GM12878 (cell line): ENCODE measurements around the gene PRKCD. TPM values are rescaled to one million over a fixed set of nuclear protein-coding genes. Genes with fewer than 3 reads are reported as not detected.

Experiments
- ATAC-seq: fragments of 200-7000 bp; cut with Tn5 transposase; 3 replicates; pipeline ENCODE4 v1.9.1; 2020; ENCODE audit warnings: mild to moderate bottlenecking, moderate library complexity
- BruUV-seq: library from RNA; stranded (reverse); fragments of 400-500 nt; replicated peaks from 2 replicates; lab custom pipeline; 2021; lab: Mats Ljungman, UMichigan
- CTCF ChIA-PET: fragments of 300-600 bp; sonication (Branson Sonifier 250); formaldehyde crosslinking; extraction: SDS; loops from one replicate; lab custom pipeline; 2021; ENCODE audit warnings: inconsistent platforms; lab: Yijun Ruan, JAX
- POLR2A ChIA-PET: fragments of 350-600 bp; formaldehyde crosslinking; extraction: SDS; loops from one replicate; lab custom pipeline; 2021; ENCODE audit warnings: inconsistent platforms; lab: Charles Lee
- RAD21 ChIA-PET: fragments of 300-600 bp; sonication (Branson Sonifier 250); formaldehyde crosslinking; loops from one replicate; lab custom pipeline; 2023; ENCODE audit warnings: antibody characterized with exemption; ENCODE audit not compliant: unreplicated experiment; lab: Charles Lee
- SMC1A ChIA-PET: fragments of 300-600 bp; sonication (Branson Sonifier 250); formaldehyde crosslinking; loops from one replicate; lab custom pipeline; 2023; ENCODE audit not compliant: unreplicated experiment, uncharacterized antibody; lab: Charles Lee
- DNase-seq: peaks from one replicate; pipeline ENCODE4 v3.0.0-alpha.2; 2011; ENCODE audit warnings: low read depth, low spot score
- FAIRE-seq: peaks from 3 replicates; lab custom pipeline; 2011; peaks lifted over from hg19 to GRCh38; lab: Jason Lieb, UNC
- H2AFZ ChIP-seq: 2 replicates; pipeline ENCODE4 v1.6.0; 2011; ENCODE audit warnings: low read depth, low read length, control low read depth; ENCODE audit not compliant: control insufficient read depth
- H3K27ac ChIP-seq: 2 replicates; pipeline ENCODE4 v1.5.1; 2011; ENCODE audit warnings: control low read depth; ENCODE audit not compliant: control insufficient read depth, insufficient read depth
- H3K27me3 ChIP-seq, 2 experiments: replicated peaks in 1 of 2; 2 replicates each; pipeline versions ENCODE4 v1.6.0 to v1.6.1; 2011; ENCODE audit warnings: low read length in 1 of 2; ENCODE audit not compliant: control insufficient read depth in 2 of 2, insufficient read depth in 2 of 2
- H3K36me3 ChIP-seq, 2 experiments: 2 replicates each; pipeline ENCODE4 v1.5.1; 2011; ENCODE audit warnings: low read length in 1 of 2; ENCODE audit not compliant: control insufficient read depth in 2 of 2, insufficient read depth in 2 of 2
- H3K4me1 ChIP-seq: 2 replicates; pipeline ENCODE4 v1.6.1; 2011; ENCODE audit warnings: mild to moderate bottlenecking, low read length, moderate library complexity, mixed read lengths; ENCODE audit not compliant: control insufficient read depth, insufficient read depth
- H3K4me2 ChIP-seq: 2 replicates; pipeline ENCODE4 v1.6.0; 2011; ENCODE audit warnings: control low read depth; ENCODE audit not compliant: control insufficient read depth, insufficient read depth
- H3K4me3 ChIP-seq: fragments of 200-600 bp; sonication (generic); 2 replicates; pipeline ENCODE4 v1.5.1; 2016
- H3K79me2 ChIP-seq: 2 replicates; pipeline ENCODE4 v1.6.0; 2011; ENCODE audit warnings: low read length; ENCODE audit not compliant: control insufficient read depth, insufficient read depth
- H3K9ac ChIP-seq: 2 replicates; pipeline ENCODE4 v1.8.0; 2011; ENCODE audit warnings: low read length, control low read depth, mixed read lengths; ENCODE audit not compliant: control insufficient read depth, insufficient read depth
- H3K9me3 ChIP-seq: replicated peaks from 3 replicates; pipeline ENCODE4 v1.5.1; 2011; ENCODE audit warnings: mild to moderate bottlenecking, low read length; ENCODE audit not compliant: control insufficient read depth, insufficient read depth
- H4K20me1 ChIP-seq: 2 replicates; pipeline ENCODE4 v1.6.0; 2011; ENCODE audit not compliant: control insufficient read depth, insufficient read depth
- BHLHE40 ChIP-seq, 2 experiments: fragments of 450-650 bp in 1 of 2; IDR thresholded peaks; 2 replicates each; pipeline ENCODE4 v1.6.1; 2011 to 2017; ENCODE audit warnings: low read depth in 2 of 2, borderline replicate concordance in 1 of 2, improper control_type of control experiment in 1 of 2, low read length in 1 of 2, mild to moderate bottlenecking in 1 of 2
- ETV6 ChIP-seq, 2 experiments: fragments of 450-650 bp in 1 of 2; IDR thresholded peaks in 1 of 2; conservative IDR thresholded peaks in 1 of 2; 2 replicates each; pipeline ENCODE4 v1.6.1; 2014; ENCODE audit warnings: antibody characterized with exemption in 1 of 2, borderline replicate concordance in 1 of 2, low read depth in 1 of 2, mild to moderate bottlenecking in 1 of 2, moderate library complexity in 1 of 2
- NFIC ChIP-seq: IDR thresholded peaks from 2 replicates; pipeline ENCODE4 v1.6.1; 2012; ENCODE audit warnings: low read depth, mild to moderate bottlenecking, inconsistent platforms, low read length, moderate library complexity
- RELA ChIP-seq: fragments of 450-650 bp; IDR thresholded peaks from 2 replicates; pipeline ENCODE4 v1.8.0; 2014; ENCODE audit warnings: borderline replicate concordance; ENCODE audit not compliant: partially characterized antibody
- SMARCA5 ChIP-seq: fragments of 450-650 bp; IDR thresholded peaks from 2 replicates; pipeline ENCODE4 v1.6.1; 2017; ENCODE audit warnings: mild to moderate bottlenecking
- WGBS: methylation state at CpG from one replicate; pipeline ENCODE4 v1.1.6; 2016; ENCODE audit warnings: low lambda C conversion rate; ENCODE audit not compliant: insufficient replicate concordance, insufficient coverage; ENCODE audit errors: missing lambda C conversion rate; 5-methylcytosine and 5-hydroxymethylcytosine counted together
- in situ Hi-C: fragments of 300-500 bp; cut with MboI; formaldehyde crosslinking; loops from 9 replicates; pipeline ENCODE4 v1.14.3; 2018; ENCODE audit warnings: mixed read lengths
- intact Hi-C: fragments of 100-400 bp; cut with micrococcal nuclease; formaldehyde crosslinking; loops from one replicate; pipeline ENCODE4 v1.14.2; 2022; ENCODE audit not compliant: unreplicated experiment
- polyA plus RNA-seq, 11 experiments: library from polyadenylated mRNA; depleted of rRNA in 4 of 11; unstranded in 6 of 11; stranded (reverse) in 5 of 11; fragments of >200 nt; fragmentation: Nextera tagmentation in 4 of 11; fragmentation: Illumina TruSeq in 1 of 11; extraction: Ambion mirVana in 4 of 11; extraction: Trizol in 1 of 11; gene quantifications; 1 replicate in 1 of 11; 2 replicates in 10 of 11; pipeline versions ENCODE4 v1.2.1 to v1.2.3, GENCODE V29; 2011 to 2016; ENCODE audit warnings: inconsistent platforms in 2 of 11, missing spikeins in 2 of 11, low read depth in 1 of 11
- total RNA-seq, 4 experiments: library from RNA; depleted of rRNA in 3 of 4; stranded (reverse); fragments of >200 nt in 3 of 4; fragmentation: Illumina TruSeq in 1 of 4; extraction: Trizol in 1 of 4; gene quantifications; 2 replicates each; pipeline versions ENCODE4 v1.2.1 to v1.2.3, GENCODE V29; 2013 to 2021
- TF ChIP-seq, protein P1 (sequence below): fragments of 450-650 bp; IDR thresholded peaks from 2 replicates; pipeline ENCODE4 v1.6.1; 2017; ENCODE audit warnings: mild to moderate bottlenecking

PRKCD gene
- total and polyA plus RNA-seq, 10 of the 15 experiments (the other 5 are each of a cell fraction or from before 2014, with no cell fraction given) = 10.0 to 114 (median 42.4) TPM

GRCh38 chr3:53154881-53155285 is 6.1 kb upstream of the PRKCD start:
- Histone ChIP-seq H3K9me3 (no peaks in the 10 kb centered on the region), H3K79me2 (no peaks in the 10 kb centered on the region), H2AFZ (no peak overlapping the region), H3K36me3 (no peaks in the 10 kb centered on the region), H3K4me3 (no peak overlapping the region), H3K4me1 (peaks cover 12% of the 10 kb centered on the region), H3K27ac (no peak overlapping the region), H3K4me2 (no peak overlapping the region), H3K9ac (no peak overlapping the region), H3K27me3 (no peaks in the 10 kb centered on the region; a peak in 1 of 4 replicates), H4K20me1 (no peaks in the 10 kb centered on the region)
- in situ Hi-C loops = no loop called here
- TF ChIP-seq BHLHE40 (IDR thresholded peaks at IDR 0.05; ENCODE audit: borderline replicate concordance in 1 of 2, low read depth in 2 of 2, low read length in 1 of 2) (no peak), SMARCA5 (no peak)
- CTCF ChIA-PET = interaction anchor here (3.6 kb wide), 1 partner anchor 20 kb away, joined by 14 read pairs; no protein-coding TSS in a partner anchor
- SMC1A ChIA-PET = no interaction called here
- POLR2A ChIA-PET = interaction anchor here (1.0 to 1.2 kb wide), 2 partner anchors 10 to 11 kb away, joined by 3 read pairs; no protein-coding TSS in a partner anchor
- DNase-seq = no peak
- intact Hi-C loops = no loop called here
- no TSS peak for BruUV-seq
- RAD21 ChIA-PET = interaction anchor here (0.8 kb wide), 1 partner anchor 41 kb away, joined by 5 read pairs; no protein-coding TSS in a partner anchor
- no peak for FAIRE-seq
- WGBS = 30% methylated on average over 4 of the region's 4 CpGs
- ATAC-seq = no peak

GRCh38 chr3:53155760-53156159 is 5.2 kb upstream of the PRKCD start:
- FAIRE-seq (no peak), ATAC-seq (no peak), DNase-seq (no peak)
- ChIA-PET POLR2A (interaction anchor here (1.2 to 1.6 kb wide), 2 partner anchors 10 to 13 kb away, joined by 3 to 5 read pairs; no protein-coding TSS in a partner anchor), CTCF (interaction anchor here (3.6 kb wide), 1 partner anchor 21 kb away, joined by 14 read pairs; no protein-coding TSS in a partner anchor), SMC1A (no interaction called here), RAD21 (no interaction called here)
- Histone ChIP-seq H3K4me3 (no peak overlapping the region), H3K9me3 (no peaks in the 10 kb centered on the region), H3K27ac (no peak overlapping the region), H3K27me3 (no peaks in the 10 kb centered on the region; a peak in 1 of 4 replicates), H3K4me1 (peaks cover 19% of the 10 kb centered on the region), H4K20me1 (no peaks in the 10 kb centered on the region), H3K79me2 (peaks cover 9% of the 10 kb centered on the region), H3K9ac (no peak overlapping the region), H3K36me3 (no peaks in the 10 kb centered on the region), H2AFZ (no peak overlapping the region), H3K4me2 (no peak overlapping the region)
- no peak for TF ChIP-seq ETV6 (conservative IDR thresholded peaks at IDR 0.05 in 1 of 2, IDR thresholded peaks at IDR 0.05 in 1 of 2; ENCODE audit: borderline replicate concordance in 1 of 2, low read depth in 1 of 2)
- TF ChIP-seq, protein P1, sequence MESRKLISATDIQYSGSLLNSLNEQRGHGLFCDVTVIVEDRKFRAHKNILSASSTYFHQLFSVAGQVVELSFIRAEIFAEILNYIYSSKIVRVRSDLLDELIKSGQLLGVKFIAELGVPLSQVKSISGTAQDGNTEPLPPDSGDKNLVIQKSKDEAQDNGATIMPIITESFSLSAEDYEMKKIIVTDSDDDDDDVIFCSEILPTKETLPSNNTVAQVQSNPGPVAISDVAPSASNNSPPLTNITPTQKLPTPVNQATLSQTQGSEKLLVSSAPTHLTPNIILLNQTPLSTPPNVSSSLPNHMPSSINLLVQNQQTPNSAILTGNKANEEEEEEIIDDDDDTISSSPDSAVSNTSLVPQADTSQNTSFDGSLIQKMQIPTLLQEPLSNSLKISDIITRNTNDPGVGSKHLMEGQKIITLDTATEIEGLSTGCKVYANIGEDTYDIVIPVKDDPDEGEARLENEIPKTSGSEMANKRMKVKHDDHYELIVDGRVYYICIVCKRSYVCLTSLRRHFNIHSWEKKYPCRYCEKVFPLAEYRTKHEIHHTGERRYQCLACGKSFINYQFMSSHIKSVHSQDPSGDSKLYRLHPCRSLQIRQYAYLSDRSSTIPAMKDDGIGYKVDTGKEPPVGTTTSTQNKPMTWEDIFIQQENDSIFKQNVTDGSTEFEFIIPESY = no peak
- TF ChIP-seq RELA = no peak
- TF ChIP-seq NFIC = no peak
- intact Hi-C loops = no loop called here
- in situ Hi-C loops = no loop called here
- 63% methylated on average over 6 of the region's 6 CpGs for WGBS
- no TSS peak for BruUV-seq
